ENCODE measurements around the gene AAGAB. TPM values are rescaled to one million over a fixed set of nuclear protein-coding genes. Genes with fewer than 3 reads are reported as not detected.
"Not testable (repeated sequence)": the region's sequence is repeated elsewhere in the genome, so short reads cannot be mapped to it uniquely, and the experiment has no call there.

The AAGAB gene, protein sequence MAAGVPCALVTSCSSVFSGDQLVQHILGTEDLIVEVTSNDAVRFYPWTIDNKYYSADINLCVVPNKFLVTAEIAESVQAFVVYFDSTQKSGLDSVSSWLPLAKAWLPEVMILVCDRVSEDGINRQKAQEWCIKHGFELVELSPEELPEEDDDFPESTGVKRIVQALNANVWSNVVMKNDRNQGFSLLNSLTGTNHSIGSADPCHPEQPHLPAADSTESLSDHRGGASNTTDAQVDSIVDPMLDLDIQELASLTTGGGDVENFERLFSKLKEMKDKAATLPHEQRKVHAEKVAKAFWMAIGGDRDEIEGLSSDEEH
- 26.6 TPM for total RNA-seq

DNA sequence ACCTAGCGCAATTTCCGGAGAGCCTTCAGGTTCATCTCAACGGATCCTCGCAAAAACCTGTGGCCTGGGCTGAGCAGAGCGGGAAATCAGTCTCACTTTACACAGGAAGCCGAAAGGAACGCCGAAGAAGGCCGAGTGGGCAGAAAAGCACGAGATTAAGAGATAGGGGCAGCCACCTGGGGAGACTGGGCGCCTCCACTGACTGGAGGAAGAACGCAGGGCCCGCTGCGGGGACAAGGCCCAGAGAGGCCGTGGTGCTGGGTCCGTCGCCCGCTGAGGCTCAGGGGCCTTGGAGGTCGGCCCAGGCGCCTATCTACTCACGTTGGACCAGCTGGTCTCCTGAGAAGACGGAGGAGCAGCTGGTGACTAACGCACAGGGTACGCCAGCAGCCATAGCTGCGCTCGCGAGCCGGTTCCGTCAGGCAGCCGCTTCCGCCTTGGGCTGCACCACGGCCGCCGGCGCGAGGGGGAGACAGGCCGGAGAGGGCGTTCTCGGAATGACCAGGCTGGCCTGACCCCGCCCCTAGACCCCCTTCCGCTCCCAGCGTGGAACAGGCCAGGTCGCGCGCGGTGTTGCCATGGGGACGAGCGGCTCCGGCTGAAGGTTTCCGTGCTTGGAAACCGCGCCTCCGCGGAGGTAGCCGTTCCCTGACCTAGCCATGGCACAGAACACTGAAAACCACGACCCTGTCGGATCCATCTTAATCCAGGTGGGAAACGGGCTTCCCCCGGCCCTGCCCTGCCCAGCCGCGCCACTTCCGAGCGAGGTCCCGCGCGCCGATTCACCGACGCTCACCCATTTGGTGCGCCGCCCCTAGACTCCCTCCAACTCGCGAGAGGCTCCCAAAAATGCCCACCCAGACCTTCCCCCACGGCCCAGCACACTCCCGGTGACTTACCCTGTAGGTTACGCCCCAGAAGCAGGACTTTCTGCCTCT, at the start of gene AAGAB, which contains the start of gene IQCH:
Gene AAGAB, minus strand, starts transcription at position 424 of the 938 bp plus-strand sequence. Its CDS starts 30 bp downstream, at position 394.
Gene IQCH, plus strand, starts transcription at position 549 of the 938 bp plus-strand sequence. Its CDS starts 111 bp downstream, at position 660.
- H3K4me3 ChIP-seq (ENCODE audit: low read length), result peak within 1 kb of the TSS; percentile 85
- H3K9me3 ChIP-seq (ENCODE audit: low read depth, low read length), result no peaks in the 10 kb centered on the region
- peaks cover 20% of the 10 kb centered on the region for H3K4me1 ChIP-seq (ENCODE audit: insufficient read depth, low read length)
- no peaks in the 10 kb centered on the region for H3K27me3 ChIP-seq (ENCODE audit: insufficient read depth, low read length)

DNA sequence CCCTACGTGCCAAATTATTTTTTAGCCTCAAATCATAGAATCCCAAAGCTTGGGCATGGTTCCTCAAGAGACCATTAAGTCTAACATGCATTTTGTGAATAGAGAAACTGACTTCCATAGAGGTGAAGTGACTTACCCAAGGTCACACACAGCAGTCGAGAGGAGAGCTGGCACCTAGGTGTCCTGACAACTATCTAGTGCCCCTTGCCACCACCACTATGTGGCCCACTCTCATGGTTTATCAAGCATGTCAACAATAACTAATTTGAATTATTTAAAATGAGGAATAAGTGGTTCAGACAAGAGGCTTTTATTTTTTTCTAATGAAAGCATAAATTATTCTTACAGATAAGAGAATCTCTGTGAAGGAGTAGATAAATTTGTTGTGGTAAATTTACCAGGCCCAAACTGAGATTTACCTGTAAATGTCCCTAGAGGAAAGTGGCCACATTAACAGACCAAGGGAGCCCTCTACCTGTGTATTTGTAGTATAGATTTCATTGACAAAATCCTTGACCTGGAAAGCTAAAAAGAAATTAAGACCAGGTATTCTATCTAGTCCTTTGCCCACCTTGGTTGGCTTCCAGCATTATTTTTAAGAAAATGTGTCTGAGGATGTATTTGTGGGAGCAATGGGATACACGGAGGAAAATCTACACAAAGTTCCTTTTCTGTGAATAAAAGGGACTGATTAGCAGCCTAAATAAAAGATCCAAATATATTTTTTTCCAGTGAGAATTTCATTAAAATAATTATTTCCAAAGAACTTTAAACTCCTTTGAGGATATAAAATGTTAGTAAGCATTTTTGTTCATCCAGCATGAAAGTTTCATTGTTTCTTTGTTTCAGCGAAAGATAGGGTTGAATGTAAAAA, 49.3 kb upstream of the AAGAB start:
- Histone ChIP-seq H3K9me3 (ENCODE audit: low read depth, low read length) (no peaks in the 10 kb centered on the region), H3K4me1 (ENCODE audit: insufficient read depth, low read length) (no peaks in the 10 kb centered on the region)

DNA sequence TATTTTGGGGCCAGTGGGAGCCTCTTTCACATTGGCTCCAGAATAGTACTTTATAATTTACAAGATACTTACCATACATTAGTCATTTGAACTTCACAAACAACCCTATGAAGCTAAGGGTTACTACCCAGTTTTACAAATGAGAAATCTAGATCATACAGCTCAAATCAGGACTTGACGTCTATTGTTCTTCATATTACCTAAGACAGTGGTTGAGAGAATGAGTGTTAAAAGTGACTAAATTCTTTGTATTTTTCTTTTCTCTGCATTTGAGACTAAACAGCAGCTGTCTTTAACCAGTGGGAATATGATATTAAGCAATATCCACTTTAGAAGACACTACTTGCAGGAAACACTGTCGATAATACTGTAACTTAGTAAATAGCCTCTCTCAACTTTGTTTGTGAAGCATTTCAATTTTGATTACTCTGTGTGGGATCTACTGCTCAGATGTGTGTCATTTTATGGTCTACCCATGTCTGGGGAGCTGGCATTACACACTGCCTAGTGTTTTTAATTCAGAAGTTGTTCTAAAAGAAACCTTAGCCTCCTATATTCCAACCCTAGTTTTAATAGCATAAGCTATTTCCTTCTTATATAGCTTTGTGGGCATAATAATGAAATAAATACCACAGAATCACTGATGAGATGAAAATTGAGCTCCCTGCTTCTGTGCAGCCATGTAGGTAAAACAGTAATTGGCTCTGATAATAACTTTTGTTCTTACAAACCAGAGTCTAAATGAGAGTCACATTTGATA, 46.0 kb upstream of the AAGAB start:
- Histone ChIP-seq H3K4me1 (ENCODE audit: insufficient read depth, low read length) (no peaks in the 10 kb centered on the region), H3K27me3 (ENCODE audit: insufficient read depth, low read length) (no peaks in the 10 kb centered on the region), H3K4me3 (ENCODE audit: low read length) (no peak overlapping the region), H3K9me3 (ENCODE audit: low read depth, low read length) (no peaks in the 10 kb centered on the region)

More for the DNA sequence above, 49.3 kb upstream of the AAGAB start:
- no peak overlapping the region for H3K4me3 ChIP-seq (ENCODE audit: low read length)
- H3K27me3 ChIP-seq (ENCODE audit: insufficient read depth, low read length), result no peaks in the 10 kb centered on the region

DNA sequence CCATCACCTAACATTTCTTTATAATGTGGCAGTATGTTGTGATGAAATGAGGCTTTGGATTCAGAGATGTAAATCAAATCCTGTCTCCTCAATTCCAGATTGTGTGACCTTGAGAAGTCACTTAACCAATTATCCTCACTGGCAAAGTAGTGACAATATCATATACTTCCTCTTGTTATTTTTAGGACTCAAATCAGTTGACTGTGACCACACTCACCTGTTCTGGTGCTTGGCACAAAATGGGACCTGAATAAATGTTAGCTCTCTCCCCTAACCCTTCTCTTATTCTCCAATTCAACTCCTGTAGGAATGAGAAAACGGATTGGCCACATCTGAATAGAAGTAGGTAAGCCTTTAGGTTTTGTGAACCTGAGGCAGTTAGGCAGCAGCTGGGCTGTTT, 42.2 kb upstream of the AAGAB start:
- H3K27me3 ChIP-seq (ENCODE audit: insufficient read depth, low read length), result no peaks in the 10 kb centered on the region

DNA sequence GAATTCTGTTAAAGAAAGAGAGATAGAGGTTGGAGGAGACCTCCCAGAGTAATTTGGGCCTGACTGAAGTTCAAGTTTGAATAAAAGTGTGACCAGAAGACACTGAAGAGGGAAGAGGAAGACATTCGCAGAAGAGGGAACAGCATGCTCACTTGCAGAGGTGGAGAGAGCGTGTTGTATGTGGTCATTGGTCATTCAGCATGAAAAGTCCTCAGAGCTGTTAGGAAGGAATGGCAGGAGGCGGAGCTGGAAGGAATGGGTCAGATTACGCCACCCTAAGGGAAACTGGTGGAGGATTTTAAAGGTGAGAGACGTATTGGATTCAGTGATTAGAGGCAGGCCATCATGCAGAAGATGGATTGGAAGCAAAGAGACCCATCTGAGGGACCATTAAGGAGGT, 41.7 kb upstream of the AAGAB start:
- no peaks in the 10 kb centered on the region for H3K9me3 ChIP-seq (ENCODE audit: low read depth, low read length)
- no peaks in the 10 kb centered on the region for H3K27me3 ChIP-seq (ENCODE audit: insufficient read depth, low read length)
- H3K4me1 ChIP-seq (ENCODE audit: insufficient read depth, low read length), result no peaks in the 10 kb centered on the region
- no peak overlapping the region for H3K4me3 ChIP-seq (ENCODE audit: low read length)

More for the DNA sequence above, 42.2 kb upstream of the AAGAB start:
- no peaks in the 10 kb centered on the region for H3K4me1 ChIP-seq (ENCODE audit: insufficient read depth, low read length)
- no peaks in the 10 kb centered on the region for H3K9me3 ChIP-seq (ENCODE audit: low read depth, low read length)
- H3K4me3 ChIP-seq (ENCODE audit: low read length), result no peak overlapping the region

DNA sequence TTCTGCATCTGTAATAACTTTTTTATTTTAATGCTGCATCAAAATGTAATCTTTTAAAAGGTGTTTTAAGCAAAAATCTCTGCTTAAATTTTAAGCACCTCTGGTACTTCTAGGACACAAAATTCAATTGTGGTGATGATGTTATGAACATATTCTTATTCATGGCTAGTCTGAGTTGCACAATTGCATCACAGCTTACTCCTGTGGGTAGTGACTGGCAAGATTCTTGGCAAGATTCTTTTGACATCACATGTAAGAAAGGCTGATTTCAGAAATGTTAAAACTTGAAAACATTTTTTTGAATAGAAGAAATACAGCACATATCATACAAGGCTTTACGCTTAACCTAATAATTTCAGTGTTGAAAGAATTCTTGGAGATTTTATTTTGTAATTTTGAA, 35.9 kb upstream of the AAGAB start:
- Histone ChIP-seq H3K27me3 (ENCODE audit: insufficient read depth, low read length) (peaks cover 3% of the 10 kb centered on the region), H3K4me3 (ENCODE audit: low read length) (no peak overlapping the region), H3K4me1 (ENCODE audit: insufficient read depth, low read length) (no peaks in the 10 kb centered on the region), H3K9me3 (ENCODE audit: low read depth, low read length) (peaks cover 11% of the 10 kb centered on the region)

DNA sequence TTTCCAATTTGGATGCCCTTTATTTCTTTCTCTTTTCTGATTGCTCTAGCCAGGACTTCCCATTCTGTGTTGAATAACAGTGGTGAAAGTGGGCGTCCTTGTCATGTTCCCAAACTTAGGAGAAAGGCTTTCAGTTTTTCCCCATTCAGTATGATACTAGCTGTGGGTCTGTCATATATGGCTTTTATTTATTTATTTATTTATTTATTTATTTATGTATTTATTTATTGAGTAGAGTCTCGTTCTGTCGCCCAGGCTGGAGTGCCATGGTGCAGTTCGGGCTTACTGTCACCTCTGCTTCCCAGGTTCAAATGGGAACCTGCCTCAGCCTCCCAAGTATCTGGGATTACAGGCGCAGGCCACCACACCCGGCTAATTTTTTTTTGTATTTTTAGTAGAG, 31.9 kb upstream of the AAGAB start:
- not testable (repeated sequence) for H3K4me1 ChIP-seq (ENCODE audit: insufficient read depth, low read length); H3K27me3 ChIP-seq (ENCODE audit: insufficient read depth, low read length); H3K4me3 ChIP-seq (ENCODE audit: low read length)
- peaks cover 11% of the 10 kb centered on the region for H3K9me3 ChIP-seq (ENCODE audit: low read depth, low read length)

DNA sequence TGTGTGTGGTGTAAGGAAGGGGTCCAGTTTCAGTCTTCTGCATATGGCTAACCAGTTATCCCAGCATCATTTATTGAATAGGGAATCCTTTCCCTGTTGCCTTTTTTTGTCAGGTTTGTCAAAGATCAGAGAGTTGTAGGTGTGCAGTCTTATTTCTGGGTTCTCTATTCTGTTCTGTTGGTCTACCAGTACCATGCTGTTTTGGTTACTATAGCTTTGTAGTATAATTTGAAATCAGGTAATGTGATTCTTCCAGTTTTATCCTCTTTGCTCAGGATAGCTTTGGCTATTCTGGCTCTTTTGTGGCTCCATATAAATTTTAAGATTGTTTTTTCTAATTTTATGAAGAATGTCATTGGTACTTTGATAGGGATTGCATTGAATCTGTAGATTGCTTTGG, 31.2 kb upstream of the AAGAB start:
- H3K4me3 ChIP-seq (ENCODE audit: low read length); H3K27me3 ChIP-seq (ENCODE audit: insufficient read depth, low read length); H3K4me1 ChIP-seq (ENCODE audit: insufficient read depth, low read length): not testable (repeated sequence)
- peaks cover 11% of the 10 kb centered on the region for H3K9me3 ChIP-seq (ENCODE audit: low read depth, low read length)

DNA sequence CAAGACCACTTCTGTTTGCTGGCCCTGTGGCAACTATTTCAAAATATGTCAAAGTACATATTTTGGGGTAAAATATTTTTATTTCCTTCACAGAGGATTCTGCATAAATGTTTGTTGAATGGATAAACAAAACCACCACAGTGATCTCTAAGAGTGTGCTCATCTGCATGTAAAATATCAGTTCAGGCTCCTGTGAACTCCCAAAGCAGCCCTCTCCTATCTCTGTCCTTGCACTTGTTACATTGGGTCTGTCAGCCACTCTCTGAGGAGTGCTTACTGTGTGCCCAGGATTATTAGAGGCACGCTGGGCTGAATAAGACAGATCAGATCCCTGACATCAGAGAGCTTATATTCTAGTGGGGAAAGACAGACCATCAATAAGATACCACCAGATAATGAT, 27.3 kb upstream of the AAGAB start:
- H3K4me3 ChIP-seq (ENCODE audit: low read length), result no peak overlapping the region
- no peaks in the 10 kb centered on the region for H3K4me1 ChIP-seq (ENCODE audit: insufficient read depth, low read length)
- H3K9me3 ChIP-seq (ENCODE audit: low read depth, low read length), result no peaks in the 10 kb centered on the region
- no peaks in the 10 kb centered on the region for H3K27me3 ChIP-seq (ENCODE audit: insufficient read depth, low read length)

DNA sequence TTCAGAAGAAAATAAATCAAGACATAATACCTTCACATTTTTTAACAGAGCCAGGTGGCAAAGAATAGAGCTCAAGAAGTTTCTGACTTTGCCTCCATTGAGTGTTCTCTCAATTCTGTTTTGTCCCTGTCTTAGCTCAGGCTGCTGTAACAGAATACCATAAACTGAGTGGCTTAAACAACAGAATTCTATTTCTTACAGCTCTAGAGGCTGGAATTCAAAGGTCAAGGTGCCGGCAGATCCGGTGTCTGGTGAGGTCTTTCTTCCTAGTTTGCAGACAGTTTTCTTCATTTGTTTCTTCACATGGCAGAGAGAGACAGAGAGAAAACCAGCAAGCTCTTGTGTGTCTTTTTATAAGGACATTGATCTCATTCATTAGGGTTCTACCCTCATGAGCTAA, 25.8 kb upstream of the AAGAB start:
- Histone ChIP-seq H3K27me3 (ENCODE audit: insufficient read depth, low read length) (no peaks in the 10 kb centered on the region), H3K4me1 (ENCODE audit: insufficient read depth, low read length) (no peaks in the 10 kb centered on the region), H3K9me3 (ENCODE audit: low read depth, low read length) (no peaks in the 10 kb centered on the region), H3K4me3 (ENCODE audit: low read length) (no peak overlapping the region)

DNA sequence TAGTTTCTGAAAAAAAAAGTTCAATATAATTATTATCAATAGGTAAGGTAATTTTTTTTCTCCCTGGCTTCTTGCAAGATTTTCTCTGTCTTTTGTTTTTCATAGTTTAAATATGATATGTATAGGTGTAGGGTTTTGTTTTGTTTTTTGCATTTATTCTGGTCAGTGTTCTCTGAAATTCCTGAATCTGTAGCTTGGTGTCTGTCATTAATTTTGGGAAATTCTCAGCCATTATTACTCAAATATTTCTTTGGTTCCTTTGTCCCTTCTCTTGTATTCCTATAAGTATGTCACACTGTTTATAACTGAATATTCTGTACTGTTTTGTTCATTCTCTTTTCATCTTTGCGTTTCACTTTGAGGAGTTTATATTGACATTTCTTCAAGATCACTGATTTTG, 22.2 kb upstream of the AAGAB start:
- peaks cover 3% of the 10 kb centered on the region for H3K27me3 ChIP-seq (ENCODE audit: insufficient read depth, low read length)
- peaks cover 15% of the 10 kb centered on the region for H3K9me3 ChIP-seq (ENCODE audit: low read depth, low read length)
- H3K4me3 ChIP-seq (ENCODE audit: low read length), result no peak overlapping the region
- no peaks in the 10 kb centered on the region for H3K4me1 ChIP-seq (ENCODE audit: insufficient read depth, low read length)

DNA sequence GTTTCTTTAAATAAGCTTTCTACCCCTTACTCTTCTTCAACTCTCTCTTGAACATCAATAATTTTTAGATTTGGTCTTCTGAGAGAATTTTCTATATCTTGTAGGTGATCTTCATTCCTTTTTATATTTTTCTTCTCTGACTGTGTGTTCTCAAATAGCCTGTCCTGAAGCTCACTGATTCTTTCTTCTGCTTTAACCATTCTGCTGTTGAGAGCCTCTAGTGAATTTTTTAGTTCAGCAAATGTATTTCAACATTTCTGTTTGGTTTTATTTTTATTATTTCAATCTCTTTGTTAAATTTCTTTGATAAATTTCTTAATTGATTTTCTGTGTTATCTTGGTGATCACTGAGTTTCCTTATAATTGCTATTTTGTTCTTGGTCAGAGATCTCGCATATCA, 19.8 kb upstream of the AAGAB start:
- no peaks in the 10 kb centered on the region for H3K4me1 ChIP-seq (ENCODE audit: insufficient read depth, low read length)
- H3K4me3 ChIP-seq (ENCODE audit: low read length), result no peak overlapping the region
- H3K27me3 ChIP-seq (ENCODE audit: insufficient read depth, low read length), result peaks cover 3% of the 10 kb centered on the region
- peaks cover 15% of the 10 kb centered on the region for H3K9me3 ChIP-seq (ENCODE audit: low read depth, low read length)

DNA sequence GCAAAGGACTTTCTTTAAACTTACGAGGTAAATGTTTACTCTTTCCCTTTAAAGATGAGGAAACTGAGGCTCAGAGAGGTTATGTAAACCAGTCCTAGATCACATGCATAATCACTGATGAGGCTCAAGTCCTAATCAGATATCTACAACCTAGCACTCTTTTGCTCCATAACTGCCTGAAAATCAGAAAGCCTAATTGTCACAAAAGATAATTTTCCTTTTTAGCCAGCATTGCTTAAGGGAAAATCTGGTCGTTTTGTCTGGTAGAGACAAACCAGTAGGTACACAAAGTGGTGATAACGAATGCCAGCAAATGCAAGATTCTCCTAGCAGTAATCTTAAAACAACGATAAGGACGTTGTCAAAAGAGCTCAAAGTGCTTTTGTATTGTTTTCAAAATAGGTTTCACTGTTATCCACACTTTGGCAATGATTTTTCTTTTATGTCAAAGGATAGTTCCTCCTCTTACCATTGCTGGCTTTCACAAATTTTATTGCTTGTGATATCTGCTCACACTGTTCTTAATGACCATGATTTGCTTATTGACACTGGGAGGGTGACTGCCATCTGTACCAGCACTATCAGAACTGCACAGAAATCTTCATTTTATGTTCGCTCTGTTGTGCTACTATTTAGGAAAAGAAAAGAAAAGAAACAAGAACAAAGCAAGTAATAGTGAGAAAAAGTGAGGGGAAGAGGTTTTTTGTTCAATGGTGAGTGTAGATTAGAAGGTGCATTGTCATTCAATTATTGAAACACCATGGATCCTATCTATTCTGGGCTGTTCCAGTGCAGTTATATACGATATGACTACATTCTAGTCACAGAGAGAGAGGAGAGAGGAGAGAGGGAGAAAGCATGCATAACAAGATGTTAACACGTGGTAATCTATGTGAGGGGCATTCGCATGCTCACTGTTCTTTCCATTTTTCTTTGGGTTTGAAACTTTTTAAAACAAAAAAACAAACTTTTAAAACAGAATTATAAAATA, 13.8 kb upstream of the AAGAB start:
- H3K4me1 ChIP-seq (ENCODE audit: insufficient read depth, low read length), result no peaks in the 10 kb centered on the region
- no peak overlapping the region for H3K4me3 ChIP-seq (ENCODE audit: low read length)
- no peaks in the 10 kb centered on the region for H3K9me3 ChIP-seq (ENCODE audit: low read depth, low read length)
- H3K27me3 ChIP-seq (ENCODE audit: insufficient read depth, low read length), result peaks cover 3% of the 10 kb centered on the region
